SKM-1 treated with dmso at 0.1 percent for 144 hours (cell line): ENCODE measurements around the gene C2CD2.

ENCODE experiments used
- DNase-seq: peaks from one replicate; lab custom pipeline; 2025; ENCODE audit not compliant: unreplicated experiment; lab: John Stamatoyannopoulos, UW

The C2CD2 gene

GRCh38 chr21:41914965-41915364 lies 38.9 kb downstream of the C2CD2 start:
- no peak for DNase-seq

DNA sequence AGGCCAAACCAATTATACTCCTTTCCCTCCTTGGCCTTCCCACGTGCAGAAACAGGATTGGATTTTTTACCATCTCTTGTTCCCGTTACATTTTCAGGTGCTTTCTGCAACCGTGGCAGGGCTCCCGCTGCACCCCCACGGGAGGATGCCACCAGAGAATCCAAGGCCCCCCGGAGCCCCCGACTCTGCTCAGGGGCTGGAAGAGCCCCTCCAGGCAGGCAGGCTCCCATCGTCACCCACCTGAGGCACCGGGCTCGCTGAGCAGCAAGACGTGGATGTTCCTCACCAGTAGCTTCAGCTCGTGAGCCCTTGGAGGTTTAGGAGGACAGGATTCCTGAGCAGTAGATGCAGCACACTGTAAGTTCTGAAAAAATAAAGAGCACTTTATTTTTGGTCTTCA lies 39.5 kb downstream of the C2CD2 start:
- DNase-seq: no peak

- DNase-seq: no peak
Measured at GRCh38 chr21:41913230-41913629, 40.6 kb downstream of the C2CD2 start.

DNA sequence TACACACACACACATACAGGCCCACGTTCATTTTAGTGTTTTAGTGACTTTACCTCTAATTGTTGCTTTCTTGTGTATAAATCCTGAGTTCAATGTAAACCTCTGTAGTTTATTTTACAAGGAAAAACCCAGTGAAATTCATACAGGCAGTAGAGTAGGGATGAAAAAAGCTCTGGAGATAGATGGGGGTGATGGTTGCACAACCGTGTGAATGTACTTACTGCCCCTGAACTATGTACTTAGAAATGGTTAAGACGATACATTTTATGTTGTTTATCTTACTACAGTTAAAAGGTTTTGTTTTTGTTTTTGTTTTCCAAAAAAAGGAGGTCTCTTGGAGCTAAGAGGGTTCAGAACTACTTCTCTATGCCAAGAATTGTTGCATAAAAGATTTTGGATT lies 45.0 kb downstream of the C2CD2 start:
- DNase-seq: no peak

- DNase-seq: no peak
Measured at GRCh38 chr21:41907496-41908258, 46.1 kb downstream of the C2CD2 start.

DNA sequence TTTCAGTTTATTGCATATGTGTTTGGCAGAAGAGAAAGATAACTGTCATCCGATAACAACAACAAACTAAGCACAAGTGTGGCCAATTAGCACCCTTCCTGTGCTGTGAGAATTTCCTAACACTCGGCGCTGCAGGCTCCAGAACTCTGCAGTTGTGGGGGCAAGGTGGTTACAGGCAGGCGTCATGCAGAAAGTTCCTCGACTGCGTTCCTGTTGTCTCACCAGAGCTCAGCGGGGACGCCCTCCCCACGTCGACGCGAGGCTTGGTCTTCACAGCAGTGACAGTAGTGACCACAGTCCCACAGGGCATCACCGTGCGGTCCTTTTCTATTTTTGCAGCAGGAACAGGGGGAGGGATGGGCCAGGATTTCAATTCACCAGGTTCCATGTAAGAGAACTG lies 47.0 kb downstream of the C2CD2 start:
- no peak for DNase-seq

GRCh38 chr21:41903559-41904351 lies 50.1 kb downstream of the C2CD2 start:
- DNase-seq: no peak

- no peak for DNase-seq
Measured at GRCh38 chr21:41902946-41903345, 50.9 kb downstream of the C2CD2 start.

DNA sequence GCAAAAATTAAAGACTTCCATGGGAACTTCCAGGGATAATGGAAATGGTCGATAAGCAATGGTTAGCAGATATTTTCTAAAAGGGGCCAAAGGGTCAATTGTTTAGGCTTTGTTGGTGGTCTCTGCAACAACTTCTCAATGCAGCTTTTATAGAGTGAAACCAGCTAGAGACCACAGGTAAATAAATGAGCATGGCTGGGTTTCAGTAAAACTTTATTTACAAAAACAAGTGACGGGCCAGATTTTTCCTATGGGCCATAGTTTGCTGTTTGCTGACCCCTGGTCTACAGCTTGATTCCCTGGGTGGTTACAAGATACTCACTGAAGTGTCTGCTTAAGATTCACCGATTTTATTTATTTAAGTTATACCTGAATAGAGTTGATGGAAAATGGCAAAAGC lies 52.0 kb downstream of the C2CD2 start:
- DNase-seq: no peak

- DNase-seq: no peak
Measured at GRCh38 chr21:41901099-41901498, 52.7 kb downstream of the C2CD2 start.

DNA sequence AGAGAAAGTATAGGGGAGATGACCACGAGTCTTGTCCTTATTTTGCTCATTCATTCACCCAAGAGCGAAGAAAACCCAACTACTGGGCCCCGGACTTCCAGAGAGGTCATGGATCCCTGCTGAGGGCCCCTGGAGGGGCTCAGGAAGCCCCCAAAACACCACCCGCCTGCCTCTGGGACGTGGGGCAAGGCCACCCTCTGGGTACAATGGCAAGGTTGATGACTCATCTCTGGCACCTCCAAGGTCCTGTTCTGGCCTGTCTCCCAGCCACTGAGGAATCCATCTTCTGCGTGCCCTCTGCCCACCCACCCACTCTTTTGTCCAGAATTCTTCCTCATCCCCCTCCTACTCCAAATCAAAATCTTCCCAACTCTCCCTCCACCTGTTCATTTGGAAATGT lies 53.4 kb downstream of the C2CD2 start:
- no peak for DNase-seq

DNA sequence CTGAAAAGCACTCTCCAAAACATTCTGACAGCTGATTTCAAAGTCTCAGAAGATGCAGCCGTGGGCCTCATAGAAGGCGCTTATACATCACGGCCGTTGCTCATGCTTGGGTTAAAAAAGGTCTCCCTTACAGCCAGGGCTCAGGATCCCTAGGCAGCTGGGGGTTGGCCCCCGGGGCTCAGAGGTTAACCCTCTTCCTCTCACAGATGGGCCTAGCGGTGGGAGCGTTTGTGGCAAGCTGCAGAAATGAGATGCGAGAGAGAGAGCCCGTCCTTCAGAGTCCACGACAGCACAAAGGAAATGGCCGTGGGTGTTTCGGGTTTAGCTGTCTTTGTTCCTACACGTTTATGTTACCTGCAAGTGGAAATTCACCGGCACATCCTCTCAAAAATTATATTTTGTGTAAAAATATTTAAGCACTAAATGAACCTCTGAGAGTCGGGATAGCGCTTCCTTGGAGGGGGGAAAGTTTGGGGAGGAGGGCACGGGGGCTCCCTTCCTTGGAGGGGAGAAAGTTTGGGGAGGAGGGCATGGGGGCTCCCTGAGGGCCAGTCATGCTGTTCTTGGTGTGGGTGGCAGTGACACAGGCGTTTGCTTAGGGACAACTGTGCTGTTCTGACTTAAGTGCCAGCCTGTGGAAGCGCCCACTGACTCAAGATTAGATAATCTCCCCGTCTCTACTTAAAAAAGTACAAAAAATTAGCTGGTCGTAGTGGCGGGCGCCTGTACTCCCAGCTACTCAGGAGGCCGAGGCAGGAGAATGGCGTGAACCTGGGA lies 54.2 kb downstream of the C2CD2 start:
- no peak for DNase-seq

- DNase-seq: no peak
Measured at GRCh38 chr21:41898998-41899397, 54.8 kb downstream of the C2CD2 start.

DNA sequence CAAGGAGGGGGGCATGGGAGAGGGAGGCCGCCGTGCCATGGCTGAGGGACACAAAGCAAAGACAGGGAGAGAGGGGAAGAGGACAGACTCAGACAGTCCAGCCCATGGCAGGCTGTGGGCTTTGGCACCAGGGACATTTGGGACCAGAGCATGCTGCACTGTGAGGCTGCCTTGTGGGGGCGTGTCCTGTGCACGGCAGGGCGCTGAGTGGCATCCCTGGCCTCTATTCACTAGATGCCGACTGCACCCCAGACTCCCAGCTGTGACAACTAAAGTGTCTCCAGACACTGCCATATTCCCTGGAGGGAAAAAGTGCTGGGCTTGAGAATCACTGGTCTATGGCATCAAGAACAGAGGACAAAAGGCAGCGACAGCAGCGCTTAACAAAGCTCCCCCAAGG lies 56.1 kb downstream of the C2CD2 start:
- DNase-seq: no peak

GRCh38 chr21:41897047-41897669 lies 56.7 kb downstream of the C2CD2 start:
- no peak for DNase-seq

DNA sequence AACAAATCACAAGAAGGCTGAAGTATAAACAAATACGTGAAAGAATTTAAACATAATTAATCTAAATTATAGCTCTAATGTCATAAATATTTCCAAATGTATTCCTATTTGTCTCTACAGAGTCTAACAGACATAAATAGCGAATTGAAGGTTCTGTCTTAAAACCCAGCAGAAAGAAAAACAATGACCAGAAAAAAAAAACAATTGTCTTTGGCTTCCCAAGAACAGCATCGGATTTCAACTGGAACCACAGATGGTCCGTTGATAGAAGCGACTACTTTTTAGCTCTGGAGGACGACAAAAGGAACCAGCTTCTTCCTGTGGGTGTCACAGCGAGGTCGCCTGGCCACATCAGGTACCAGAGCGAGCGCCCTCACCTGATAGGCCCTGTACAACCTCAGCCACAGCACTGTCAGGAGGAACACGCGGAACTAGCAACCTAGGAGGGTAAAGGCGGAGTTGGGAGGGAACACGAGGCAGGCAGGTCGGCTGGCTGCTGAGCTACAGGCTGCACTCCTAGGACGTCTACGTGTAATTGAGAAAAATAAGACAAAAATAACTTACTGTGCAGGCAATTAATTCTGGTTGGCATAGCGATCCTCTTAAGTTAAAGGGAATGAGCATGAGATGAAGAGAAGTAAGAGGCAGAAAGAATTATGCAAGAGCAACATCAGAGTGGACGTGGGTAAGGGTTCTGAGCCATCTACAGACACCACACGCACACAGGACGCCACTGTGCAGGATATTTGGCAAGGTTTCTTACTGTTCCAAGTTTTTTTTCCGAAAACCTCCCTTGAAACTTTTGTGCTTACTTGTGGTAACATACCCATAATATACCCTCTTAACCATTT lies 58.0 kb downstream of the C2CD2 start:
- DNase-seq: no peak

DNA sequence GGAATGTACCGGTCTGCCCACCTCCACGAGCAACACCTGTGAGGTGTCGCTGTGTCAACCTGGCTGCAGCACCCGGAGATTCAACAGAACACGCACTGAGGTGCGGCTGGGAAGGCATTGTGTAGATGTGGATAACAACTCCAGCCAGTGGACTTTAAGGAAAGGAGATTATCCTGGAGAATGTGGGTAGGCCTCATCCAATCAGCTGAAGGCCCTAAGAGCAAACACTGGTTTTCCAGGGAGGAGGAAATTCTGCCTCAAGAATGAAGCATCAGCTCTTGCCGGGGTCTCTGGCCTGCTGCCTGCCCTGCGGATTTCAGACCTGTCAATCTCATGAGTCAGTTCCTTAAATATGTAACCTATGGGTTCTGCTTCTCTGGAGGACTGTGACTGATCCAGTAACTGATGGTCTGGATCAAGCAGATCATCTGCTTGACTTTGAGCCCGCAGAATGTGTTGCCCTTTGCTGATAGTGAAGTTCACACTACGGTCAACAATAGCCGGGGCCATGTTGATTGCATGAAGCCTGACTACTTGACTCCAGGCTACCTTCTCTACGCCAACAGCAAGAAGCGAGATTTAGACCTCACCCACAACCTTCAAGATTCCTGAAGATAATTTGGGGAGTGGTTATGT lies 58.8 kb downstream of the C2CD2 start:
- DNase-seq: no peak

DNA sequence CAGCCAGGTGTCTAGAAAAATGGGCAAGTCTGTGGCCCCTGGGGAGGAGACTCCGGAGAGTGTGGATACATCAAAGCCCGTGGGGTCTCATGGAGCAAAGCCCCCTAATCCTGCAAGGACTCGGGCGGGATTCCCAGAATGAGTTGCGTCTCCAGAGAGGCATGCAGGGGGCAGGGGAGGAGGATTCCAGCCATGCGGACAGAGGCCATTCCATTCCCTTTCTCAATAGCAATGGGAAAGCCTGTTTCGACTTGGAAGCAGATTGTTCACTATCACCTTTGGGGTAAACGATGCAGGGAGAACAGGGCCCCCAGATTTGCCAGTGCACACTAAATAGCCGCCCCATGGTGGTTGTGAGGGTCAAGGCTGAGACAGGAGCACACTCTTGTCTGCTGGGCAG lies 59.3 kb downstream of the C2CD2 start:
- no peak for DNase-seq

GRCh38 chr21:41892726-41893125 lies 61.1 kb downstream of the C2CD2 start:
- DNase-seq: no peak

- DNase-seq: no peak
Measured at GRCh38 chr21:41891132-41891531, 62.7 kb downstream of the C2CD2 start.
